ENCODE data around the gene NUCKS1.

The NUCKS1 gene

GRCh38 chr1:205772607-205773032 is 22.6 kb upstream of the NUCKS1 start:
- H3K9me3 ChIP-seq (ENCODE audit: insufficient read depth, low read depth, low read length) = no peaks in the 10 kb centered on the region
- H3K36me3 ChIP-seq (ENCODE audit: insufficient read depth, low read length) = no peaks in the 10 kb centered on the region
- H3K27me3 ChIP-seq (ENCODE audit: insufficient read depth, low read length, poor library complexity, severe bottlenecking) = no peaks in the 10 kb centered on the region
- no peaks in the 10 kb centered on the region for H4K20me1 ChIP-seq (ENCODE audit: insufficient read depth, low read length, poor library complexity, severe bottlenecking)
- peaks cover 9% of the 10 kb centered on the region for H3K79me2 ChIP-seq (ENCODE audit: insufficient read depth, low read length)
- no peak overlapping the region for H3K4me3 ChIP-seq (ENCODE audit: low read length, poor library complexity, severe bottlenecking)
- no peaks in the 10 kb centered on the region for H3K9me2 ChIP-seq (replicated peaks; ENCODE audit: low read depth, low read length)
- peaks cover 4% of the 10 kb centered on the region; the same call in 1 of the 2 replicates for H3F3A ChIP-seq (ENCODE audit: low read depth)
- no peak overlapping the region for H3K9ac ChIP-seq (ENCODE audit: low read depth, low read length, poor library complexity, severe bottlenecking)
- H3K4me1 ChIP-seq (ENCODE audit: insufficient read depth, low read length, poor library complexity, severe bottlenecking) = peaks cover 26% of the 10 kb centered on the region
- H2AFZ ChIP-seq (ENCODE audit: low read length) = no peak overlapping the region
- TF ChIP-seq CTCF (conservative IDR thresholded peaks at IDR 0.05; ENCODE audit: low read length) (no peak), EZH2phosphoT487 (IDR thresholded peaks at IDR 0.05; ENCODE audit: borderline replicate concordance) (no peak)
- no peak overlapping the region for H3K4me2 ChIP-seq (ENCODE audit: low read depth, low read length, poor library complexity, severe bottlenecking)

DNA sequence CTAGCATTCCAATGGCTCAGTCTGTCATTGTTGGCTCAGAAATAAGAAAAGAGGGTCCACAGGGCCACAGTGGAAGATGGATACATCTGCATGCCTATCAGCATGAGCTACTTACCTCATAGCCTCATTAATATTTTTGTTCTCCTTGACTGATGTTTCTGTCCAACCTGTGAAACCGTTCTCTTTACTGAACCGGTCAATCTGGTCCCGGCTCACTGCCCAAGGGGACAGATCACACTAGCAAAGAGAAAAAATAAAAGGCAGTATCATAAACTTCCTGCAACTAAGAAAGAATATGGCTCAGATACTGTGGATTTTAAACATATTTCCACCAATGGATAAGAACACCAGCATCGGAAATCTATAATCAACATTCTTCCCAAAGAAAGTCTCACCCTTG is 20.6 kb upstream of the NUCKS1 start:
- Histone ChIP-seq H3K4me2 (ENCODE audit: low read depth, low read length, poor library complexity, severe bottlenecking) (no peak overlapping the region), H3K4me3 (ENCODE audit: low read length, poor library complexity, severe bottlenecking) (no peak overlapping the region), H3K9me2 (replicated peaks; ENCODE audit: low read depth, low read length) (no peaks in the 10 kb centered on the region), H3K79me2 (ENCODE audit: insufficient read depth, low read length) (peaks cover 9% of the 10 kb centered on the region), H3F3A (ENCODE audit: low read depth) (peaks cover 4% of the 10 kb centered on the region; the same call in 1 of the 2 replicates), H3K27me3 (ENCODE audit: insufficient read depth, low read length, poor library complexity, severe bottlenecking) (no peaks in the 10 kb centered on the region), H2AFZ (ENCODE audit: low read length) (no peak overlapping the region), H3K9me3 (ENCODE audit: insufficient read depth, low read depth, low read length) (no peaks in the 10 kb centered on the region), H3K36me3 (ENCODE audit: insufficient read depth, low read length) (no peaks in the 10 kb centered on the region), H3K9ac (ENCODE audit: low read depth, low read length, poor library complexity, severe bottlenecking) (no peak overlapping the region), H3K4me1 (ENCODE audit: insufficient read depth, low read length, poor library complexity, severe bottlenecking) (peaks cover 22% of the 10 kb centered on the region), H4K20me1 (ENCODE audit: insufficient read depth, low read length, poor library complexity, severe bottlenecking) (no peaks in the 10 kb centered on the region)
- TF ChIP-seq EZH2phosphoT487 (IDR thresholded peaks at IDR 0.05; ENCODE audit: borderline replicate concordance) = no peak
- no peak for TF ChIP-seq CTCF (conservative IDR thresholded peaks at IDR 0.05; ENCODE audit: low read length)

DNA sequence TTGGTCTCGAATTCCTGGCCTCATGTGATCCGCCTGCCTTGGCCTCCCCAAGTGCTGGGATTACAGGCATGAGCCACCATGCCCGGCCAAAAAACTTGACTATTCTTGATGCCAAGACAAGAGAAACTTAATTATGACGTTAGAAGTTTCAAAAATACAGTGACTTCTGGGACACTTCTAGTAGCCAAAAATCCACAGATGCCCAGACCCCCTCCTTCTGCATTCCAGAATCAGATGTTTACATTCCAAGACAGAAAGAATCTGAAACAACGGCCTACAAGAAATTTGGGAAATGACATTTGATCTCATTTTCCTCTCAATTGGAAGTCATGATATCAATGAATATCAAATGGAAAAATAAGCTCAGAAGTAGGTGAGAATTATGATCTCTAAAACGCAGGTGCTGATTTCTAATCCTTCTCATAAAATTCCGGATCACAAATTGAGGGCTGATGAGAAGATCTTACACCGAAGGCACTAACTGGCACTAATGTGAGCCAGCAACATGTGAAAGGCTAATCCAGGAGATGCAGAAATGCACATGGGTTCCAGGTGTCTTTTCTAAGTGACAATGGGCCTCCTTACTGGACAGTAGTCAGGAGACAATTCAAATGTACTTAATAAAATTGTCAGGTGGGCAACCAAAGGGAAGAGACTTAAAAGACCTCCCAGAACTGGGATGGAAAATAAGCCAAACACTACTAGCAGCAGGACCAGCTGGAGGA is 19.8 kb upstream of the NUCKS1 start:
- H3K4me2 ChIP-seq (ENCODE audit: low read depth, low read length, poor library complexity, severe bottlenecking) = no peak overlapping the region
- TF ChIP-seq CTCF (conservative IDR thresholded peaks at IDR 0.05; ENCODE audit: low read length) (no peak), EZH2phosphoT487 (IDR thresholded peaks at IDR 0.05; ENCODE audit: borderline replicate concordance) (no peak)
- no peak overlapping the region for H3K9ac ChIP-seq (ENCODE audit: low read depth, low read length, poor library complexity, severe bottlenecking)
- no peak overlapping the region for H3K4me3 ChIP-seq (ENCODE audit: low read length, poor library complexity, severe bottlenecking)
- H3K79me2 ChIP-seq (ENCODE audit: insufficient read depth, low read length) = peaks cover 8% of the 10 kb centered on the region
- peaks cover 20% of the 10 kb centered on the region for H3K4me1 ChIP-seq (ENCODE audit: insufficient read depth, low read length, poor library complexity, severe bottlenecking)
- H3K36me3 ChIP-seq (ENCODE audit: insufficient read depth, low read length) = no peaks in the 10 kb centered on the region
- no peaks in the 10 kb centered on the region for H3K27me3 ChIP-seq (ENCODE audit: insufficient read depth, low read length, poor library complexity, severe bottlenecking)
- no peak overlapping the region for H2AFZ ChIP-seq (ENCODE audit: low read length)
- H4K20me1 ChIP-seq (ENCODE audit: insufficient read depth, low read length, poor library complexity, severe bottlenecking) = no peaks in the 10 kb centered on the region
- H3K9me3 ChIP-seq (ENCODE audit: insufficient read depth, low read depth, low read length) = no peaks in the 10 kb centered on the region
- no peaks in the 10 kb centered on the region for H3K9me2 ChIP-seq (replicated peaks; ENCODE audit: low read depth, low read length)
- H3F3A ChIP-seq (ENCODE audit: low read depth) = peaks cover 4% of the 10 kb centered on the region; the same call in 1 of the 2 replicates
